GM12878 (cell line): ENCODE results near the gene B4GALT5. TPM values are rescaled to one million over a fixed set of nuclear protein-coding genes. Genes with fewer than 3 reads are reported as not detected.

Experiments
- CTCF ChIP-seq, 3 experiments: IDR thresholded peaks in 2 of 3; conservative IDR thresholded peaks in 1 of 3; 2 replicates each; pipeline ENCODE4 v1.5.1; 2011; ENCODE audit warnings: low read depth in 3 of 3, low read length in 3 of 3, mild to moderate bottlenecking in 3 of 3, control low read depth in 2 of 3, moderate library complexity in 2 of 3, inconsistent platforms in 1 of 3, mixed read lengths in 1 of 3; ENCODE audit not compliant: control insufficient read depth in 2 of 3, insufficient read depth in 1 of 3; ENCODE audit errors: extremely low read depth in 1 of 3
- HCFC1 ChIP-seq: fragments of 150-350 bp; IDR thresholded peaks from 2 replicates; pipeline ENCODE4 v1.6.1; 2014; ENCODE audit warnings: low read length
- IKZF1 ChIP-seq: fragments of 450-650 bp; conservative IDR thresholded peaks from 2 replicates; pipeline ENCODE4 v1.6.1; 2017; ENCODE audit warnings: antibody characterized with exemption, mild to moderate bottlenecking
- IKZF2 ChIP-seq, 2 experiments: fragments of 450-650 bp; IDR thresholded peaks; 2 replicates each; pipeline ENCODE4 v1.6.1; 2017; ENCODE audit warnings: mild to moderate bottlenecking in 2 of 2, moderate library complexity in 2 of 2
- LARP7 ChIP-seq: fragments of 450-650 bp; IDR thresholded peaks from 2 replicates; pipeline ENCODE4 v1.6.1; 2017; ENCODE audit warnings: mild to moderate bottlenecking
- NR2F1 ChIP-seq: fragments of 450-650 bp; conservative IDR thresholded peaks from 2 replicates; pipeline ENCODE4 v1.6.1; 2017; ENCODE audit warnings: mild to moderate bottlenecking
- NRF1 ChIP-seq: conservative IDR thresholded peaks from 2 replicates; pipeline ENCODE4 v1.6.1; 2011; ENCODE audit warnings: mild to moderate bottlenecking, low read depth, low read length, improper control_type of control experiment
- PAX8 ChIP-seq: fragments of 450-650 bp; IDR thresholded peaks from 2 replicates; pipeline ENCODE4 v1.6.1; 2017; ENCODE audit warnings: mild to moderate bottlenecking, moderate library complexity
- POLR2AphosphoS2 ChIP-seq: IDR thresholded peaks from 2 replicates; pipeline ENCODE4 v1.6.1; 2011; ENCODE audit warnings: low read depth, mild to moderate bottlenecking, low read length, improper control_type of control experiment, moderate library complexity
- SP1 ChIP-seq: IDR thresholded peaks from one replicate; pipeline ENCODE4 v1.6.1; 2011; ENCODE audit warnings: low read depth, low read length
- SPI1 ChIP-seq: IDR thresholded peaks from 2 replicates; pipeline ENCODE4 v1.6.1; 2011; ENCODE audit warnings: low read depth, mild to moderate bottlenecking, low read length, moderate library complexity, borderline replicate concordance; ENCODE audit not compliant: insufficient read depth
- STAT3 ChIP-seq: IDR thresholded peaks from 2 replicates; pipeline ENCODE4 v1.6.1; 2011; ENCODE audit warnings: low read depth, low read length, improper control_type of control experiment
- ZNF274 ChIP-seq: IDR thresholded peaks from one replicate; pipeline ENCODE4 v1.8.0; 2011; ENCODE audit not compliant: insufficient read length, insufficient read depth
- ZNF687 ChIP-seq: fragments of 450-650 bp; IDR thresholded peaks from 2 replicates; pipeline ENCODE4 v1.6.1; 2017; ENCODE audit warnings: mild to moderate bottlenecking, moderate library complexity
- polyA plus RNA-seq, 11 experiments: library from polyadenylated mRNA; depleted of rRNA in 4 of 11; unstranded in 6 of 11; stranded (reverse) in 5 of 11; fragments of >200 nt; fragmentation: Nextera tagmentation in 4 of 11; fragmentation: Illumina TruSeq in 1 of 11; extraction: Ambion mirVana in 4 of 11; extraction: Trizol in 1 of 11; gene quantifications; 1 replicate in 1 of 11; 2 replicates in 10 of 11; pipeline versions ENCODE4 v1.2.1 to v1.2.3, GENCODE V29; 2011 to 2016; ENCODE audit warnings: inconsistent platforms in 2 of 11, missing spikeins in 2 of 11, low read depth in 1 of 11
- total RNA-seq, 4 experiments: library from RNA; depleted of rRNA in 3 of 4; stranded (reverse); fragments of >200 nt in 3 of 4; fragmentation: Illumina TruSeq in 1 of 4; extraction: Trizol in 1 of 4; gene quantifications; 2 replicates each; pipeline versions ENCODE4 v1.2.1 to v1.2.3, GENCODE V29; 2013 to 2021
- TF ChIP-seq, protein P1 (sequence below): fragments of 450-650 bp; conservative IDR thresholded peaks from 2 replicates; pipeline ENCODE4 v1.6.1; 2017; ENCODE audit warnings: mild to moderate bottlenecking, moderate library complexity
- TF ChIP-seq, protein P2 (sequence below): IDR thresholded peaks from 2 replicates; pipeline ENCODE4 v1.6.1; 2012; ENCODE audit warnings: mild to moderate bottlenecking, low read depth, low read length

B4GALT5 gene
- total and polyA plus RNA-seq, 10 of the 15 experiments (the other 5 are each of a cell fraction or from before 2014, with no cell fraction given), result 2.0 to 55.5 (median 20.2) TPM

GRCh38 chr20:49712996-49713752 lies 504 bp downstream of the B4GALT5 start (continued):
- TF ChIP-seq, protein P1, sequence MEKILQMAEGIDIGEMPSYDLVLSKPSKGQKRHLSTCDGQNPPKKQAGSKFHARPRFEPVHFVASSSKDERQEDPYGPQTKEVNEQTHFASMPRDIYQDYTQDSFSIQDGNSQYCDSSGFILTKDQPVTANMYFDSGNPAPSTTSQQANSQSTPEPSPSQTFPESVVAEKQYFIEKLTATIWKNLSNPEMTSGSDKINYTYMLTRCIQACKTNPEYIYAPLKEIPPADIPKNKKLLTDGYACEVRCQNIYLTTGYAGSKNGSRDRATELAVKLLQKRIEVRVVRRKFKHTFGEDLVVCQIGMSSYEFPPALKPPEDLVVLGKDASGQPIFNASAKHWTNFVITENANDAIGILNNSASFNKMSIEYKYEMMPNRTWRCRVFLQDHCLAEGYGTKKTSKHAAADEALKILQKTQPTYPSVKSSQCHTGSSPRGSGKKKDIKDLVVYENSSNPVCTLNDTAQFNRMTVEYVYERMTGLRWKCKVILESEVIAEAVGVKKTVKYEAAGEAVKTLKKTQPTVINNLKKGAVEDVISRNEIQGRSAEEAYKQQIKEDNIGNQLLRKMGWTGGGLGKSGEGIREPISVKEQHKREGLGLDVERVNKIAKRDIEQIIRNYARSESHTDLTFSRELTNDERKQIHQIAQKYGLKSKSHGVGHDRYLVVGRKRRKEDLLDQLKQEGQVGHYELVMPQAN, result peak; percentile 71
- TF ChIP-seq SPI1 (0 out of 2 replicates have a peak, but pooled peaks have one; percentile 8), PAX8 (no peak), IKZF2 (IDR thresholded peaks at IDR 0.05) (peak; percentile 62 to 72), IKZF1 (peak; percentile 70), CTCF (IDR thresholded peaks at IDR 0.05 in 2 of 3, conservative IDR thresholded peaks at IDR 0.05 in 1 of 3; ENCODE audit: control insufficient read depth in 2 of 3, extremely low read depth in 1 of 3, insufficient read depth in 1 of 3, low read depth in 3 of 3, low read length in 3 of 3) (no peak), NR2F1 (peak; percentile 65; the same call in 1 of the 2 replicates), ZNF274 (no peak), NRF1 (no peak), LARP7 (no peak), POLR2AphosphoS2 (no peak), ZNF687 (no peak), HCFC1 (no peak), STAT3 (no peak), SP1 (no peak)
- TF ChIP-seq, protein P2, sequence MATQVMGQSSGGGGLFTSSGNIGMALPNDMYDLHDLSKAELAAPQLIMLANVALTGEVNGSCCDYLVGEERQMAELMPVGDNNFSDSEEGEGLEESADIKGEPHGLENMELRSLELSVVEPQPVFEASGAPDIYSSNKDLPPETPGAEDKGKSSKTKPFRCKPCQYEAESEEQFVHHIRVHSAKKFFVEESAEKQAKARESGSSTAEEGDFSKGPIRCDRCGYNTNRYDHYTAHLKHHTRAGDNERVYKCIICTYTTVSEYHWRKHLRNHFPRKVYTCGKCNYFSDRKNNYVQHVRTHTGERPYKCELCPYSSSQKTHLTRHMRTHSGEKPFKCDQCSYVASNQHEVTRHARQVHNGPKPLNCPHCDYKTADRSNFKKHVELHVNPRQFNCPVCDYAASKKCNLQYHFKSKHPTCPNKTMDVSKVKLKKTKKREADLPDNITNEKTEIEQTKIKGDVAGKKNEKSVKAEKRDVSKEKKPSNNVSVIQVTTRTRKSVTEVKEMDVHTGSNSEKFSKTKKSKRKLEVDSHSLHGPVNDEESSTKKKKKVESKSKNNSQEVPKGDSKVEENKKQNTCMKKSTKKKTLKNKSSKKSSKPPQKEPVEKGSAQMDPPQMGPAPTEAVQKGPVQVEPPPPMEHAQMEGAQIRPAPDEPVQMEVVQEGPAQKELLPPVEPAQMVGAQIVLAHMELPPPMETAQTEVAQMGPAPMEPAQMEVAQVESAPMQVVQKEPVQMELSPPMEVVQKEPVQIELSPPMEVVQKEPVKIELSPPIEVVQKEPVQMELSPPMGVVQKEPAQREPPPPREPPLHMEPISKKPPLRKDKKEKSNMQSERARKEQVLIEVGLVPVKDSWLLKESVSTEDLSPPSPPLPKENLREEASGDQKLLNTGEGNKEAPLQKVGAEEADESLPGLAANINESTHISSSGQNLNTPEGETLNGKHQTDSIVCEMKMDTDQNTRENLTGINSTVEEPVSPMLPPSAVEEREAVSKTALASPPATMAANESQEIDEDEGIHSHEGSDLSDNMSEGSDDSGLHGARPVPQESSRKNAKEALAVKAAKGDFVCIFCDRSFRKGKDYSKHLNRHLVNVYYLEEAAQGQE, result no peak
